ENCODE measurements around the gene BPIFB6.

BPIFB6 gene

GRCh38 chr20:33084722-33085121, 53.3 kb downstream of the BPIFB6 start:
- H3K27me3 ChIP-seq (replicated peaks; ENCODE audit: insufficient read depth, low read length), result peaks cover 59% of the 10 kb centered on the region
- TF ChIP-seq EZH2 (optimal IDR thresholded peaks at IDR 0.05; ENCODE audit: low read depth, low read length) (no peak), CTCF (IDR thresholded peaks at IDR 0.05; ENCODE audit: low read length) (no peak), EZH2phosphoT487 (IDR thresholded peaks at IDR 0.05; ENCODE audit: low read length) (no peak)

GRCh38 chr20:33086052-33086722, 54.7 kb downstream of the BPIFB6 start:
- Histone ChIP-seq H3K4me1 (ENCODE audit: low read length) (no peaks in the 10 kb centered on the region), H3K36me3 (replicated peaks; ENCODE audit: insufficient read depth, low read length) (no peaks in the 10 kb centered on the region), H3K9me2 (replicated peaks; ENCODE audit: insufficient read depth, low read length) (no peaks in the 10 kb centered on the region), H3K4me3 (ENCODE audit: low read length) (no peak overlapping the region), H3K27ac (ENCODE audit: low read length) (no peak overlapping the region), H2AFZ (ENCODE audit: low read length) (no peak overlapping the region), H4K20me1 (ENCODE audit: insufficient read depth, low read length) (no peaks in the 10 kb centered on the region), H3F3A (ENCODE audit: insufficient read depth, low read length) (no peaks in the 10 kb centered on the region), H3K4me2 (ENCODE audit: low read depth, low read length) (no peak overlapping the region), H3K9ac (ENCODE audit: low read length) (no peak overlapping the region), H3K9me3 (replicated peaks; ENCODE audit: insufficient read depth, low read length) (no peaks in the 10 kb centered on the region), H3K79me2 (ENCODE audit: low read length) (no peaks in the 10 kb centered on the region), H3K27me3 (replicated peaks; ENCODE audit: insufficient read depth, low read length) (peaks cover 73% of the 10 kb centered on the region)
- DNase-seq, result no peak
- TF ChIP-seq CTCF (IDR thresholded peaks at IDR 0.05; ENCODE audit: low read length), result no peak
- TF ChIP-seq EZH2 (optimal IDR thresholded peaks at IDR 0.05; ENCODE audit: low read depth, low read length), result no peak
- no peak for TF ChIP-seq EZH2phosphoT487 (IDR thresholded peaks at IDR 0.05; ENCODE audit: low read length)

More at GRCh38 chr20:33084722-33085121, 53.3 kb downstream of the BPIFB6 start:
- H3K4me1 ChIP-seq (ENCODE audit: low read length), result no peaks in the 10 kb centered on the region
- no peaks in the 10 kb centered on the region for H3K9me3 ChIP-seq (replicated peaks; ENCODE audit: insufficient read depth, low read length)
- no peak overlapping the region for H3K27ac ChIP-seq (ENCODE audit: low read length)
- H3K36me3 ChIP-seq (replicated peaks; ENCODE audit: insufficient read depth, low read length), result no peaks in the 10 kb centered on the region
- no peak overlapping the region for H3K9ac ChIP-seq (ENCODE audit: low read length)
- no peak overlapping the region for H3K4me3 ChIP-seq (ENCODE audit: low read length)
- DNase-seq, result no peak
- no peaks in the 10 kb centered on the region for H3F3A ChIP-seq (ENCODE audit: insufficient read depth, low read length)
- no peak overlapping the region for H3K4me2 ChIP-seq (ENCODE audit: low read depth, low read length)
- H4K20me1 ChIP-seq (ENCODE audit: insufficient read depth, low read length), result no peaks in the 10 kb centered on the region
- H3K79me2 ChIP-seq (ENCODE audit: low read length), result no peaks in the 10 kb centered on the region
- H2AFZ ChIP-seq (ENCODE audit: low read length), result no peak overlapping the region
- no peaks in the 10 kb centered on the region for H3K9me2 ChIP-seq (replicated peaks; ENCODE audit: insufficient read depth, low read length)

DNA sequence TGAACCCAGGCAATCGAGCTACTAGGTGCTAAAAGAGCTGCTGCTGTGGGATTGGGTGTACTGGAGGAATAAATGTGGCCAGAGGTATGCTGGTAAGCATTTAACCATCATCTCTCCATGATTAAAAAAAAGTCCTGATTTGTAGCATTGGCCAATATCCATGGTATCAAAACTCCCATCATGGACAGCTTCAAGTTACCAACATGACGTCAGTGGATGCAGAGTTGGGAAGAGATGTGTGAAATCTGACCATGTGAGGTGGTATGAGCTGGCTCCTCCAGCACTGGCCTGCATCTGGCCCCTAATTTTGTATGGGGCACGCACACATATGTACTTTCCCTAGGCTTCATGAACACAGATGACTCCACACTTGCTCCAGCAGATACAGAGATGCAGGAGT, 59.7 kb downstream of the BPIFB6 start:
- no peaks in the 10 kb centered on the region for H3K9me2 ChIP-seq (replicated peaks; ENCODE audit: insufficient read depth, low read length)
- no peak overlapping the region for H3K4me2 ChIP-seq (ENCODE audit: low read depth, low read length)
- no peaks in the 10 kb centered on the region for H3K4me1 ChIP-seq (ENCODE audit: low read length)
- no peak for TF ChIP-seq CTCF (IDR thresholded peaks at IDR 0.05; ENCODE audit: low read length)
- TF ChIP-seq EZH2 (optimal IDR thresholded peaks at IDR 0.05; ENCODE audit: low read depth, low read length), result no peak
- TF ChIP-seq EZH2phosphoT487 (IDR thresholded peaks at IDR 0.05; ENCODE audit: low read length), result no peak
- H3F3A ChIP-seq (ENCODE audit: insufficient read depth, low read length), result no peaks in the 10 kb centered on the region
- H2AFZ ChIP-seq (ENCODE audit: low read length), result no peak overlapping the region
- H3K27me3 ChIP-seq (replicated peaks; ENCODE audit: insufficient read depth, low read length), result peaks cover 59% of the 10 kb centered on the region
- no peaks in the 10 kb centered on the region for H3K9me3 ChIP-seq (replicated peaks; ENCODE audit: insufficient read depth, low read length)
- no peak overlapping the region for H3K27ac ChIP-seq (ENCODE audit: low read length)
- no peak overlapping the region for H3K4me3 ChIP-seq (ENCODE audit: low read length)
- H3K79me2 ChIP-seq (ENCODE audit: low read length), result no peaks in the 10 kb centered on the region
- no peak overlapping the region for H3K9ac ChIP-seq (ENCODE audit: low read length)
- no peaks in the 10 kb centered on the region for H3K36me3 ChIP-seq (replicated peaks; ENCODE audit: insufficient read depth, low read length)
- no peaks in the 10 kb centered on the region for H4K20me1 ChIP-seq (ENCODE audit: insufficient read depth, low read length)
- DNase-seq, result no peak

Measured in MM.1S (cell line).